ENCODE results near the gene SH3GLB1.
"Not testable (repeated sequence)": the region's sequence is repeated elsewhere in the genome, so short reads cannot be mapped to it uniquely, and the experiment has no call there.

SH3GLB1 gene

GRCh38 chr1:86704458-86704971 lies at the start of gene SH3GLB1:
TSS of gene SH3GLB1 (plus strand) at chr1:86704576. CDS start at chr1:86704900, 324 bp downstream.
- DNase-seq, result peak; percentile 89

- DNase-seq, result not testable (repeated sequence)
Measured at GRCh38 chr1:86658381-86658780, 46.0 kb upstream of the SH3GLB1 start.

- no peak for DNase-seq
Measured at GRCh38 chr1:86666368-86666767, 38.0 kb upstream of the SH3GLB1 start.

- no peak for DNase-seq
Measured at GRCh38 chr1:86687595-86687994, 16.8 kb upstream of the SH3GLB1 start.

GRCh38 chr1:86692641-86693040 lies 11.7 kb upstream of the SH3GLB1 start:
- DNase-seq, result no peak

- DNase-seq, result no peak
Measured at GRCh38 chr1:86695400-86695799, 9.0 kb upstream of the SH3GLB1 start.

- no peak for DNase-seq
Measured at GRCh38 chr1:86696522-86696921, 7.9 kb upstream of the SH3GLB1 start.

- DNase-seq, result no peak
Measured at GRCh38 chr1:86699186-86699585, 5.2 kb upstream of the SH3GLB1 start.

- no peak for DNase-seq
Measured at GRCh38 chr1:86701731-86702130, 2.6 kb upstream of the SH3GLB1 start.

GRCh38 chr1:86702954-86703494 lies 1.4 kb upstream of the SH3GLB1 start:
- DNase-seq, result not testable (repeated sequence)

GRCh38 chr1:86703696-86704457 lies 499 bp upstream of the SH3GLB1 start:
- DNase-seq, result peak; percentile 56

- peak; percentile 62 for DNase-seq
Measured at GRCh38 chr1:86704972-86705664, 742 bp downstream of the SH3GLB1 start.

GRCh38 chr1:86705665-86705985 lies 1.2 kb downstream of the SH3GLB1 start:
- DNase-seq, result no peak

GRCh38 chr1:86706018-86706635 lies 1.8 kb downstream of the SH3GLB1 start:
- no peak for DNase-seq

- peak; percentile 5 for DNase-seq
Measured at GRCh38 chr1:86708920-86709319, 4.5 kb downstream of the SH3GLB1 start.

- no peak for DNase-seq
Measured at GRCh38 chr1:86712088-86712860, 7.9 kb downstream of the SH3GLB1 start.

- no peak for DNase-seq
Measured at GRCh38 chr1:86713477-86713876, 9.1 kb downstream of the SH3GLB1 start.

GRCh38 chr1:86714159-86714558 lies 9.8 kb downstream of the SH3GLB1 start:
- no peak for DNase-seq

GRCh38 chr1:86714561-86715244 lies 10.3 kb downstream of the SH3GLB1 start:
- DNase-seq, result peak; percentile 5

- no peak for DNase-seq
Measured at GRCh38 chr1:86718786-86719185, 14.4 kb downstream of the SH3GLB1 start.

- DNase-seq, result no peak
Measured at GRCh38 chr1:86731416-86731815, 27.0 kb downstream of the SH3GLB1 start.

- no peak for DNase-seq
Measured at GRCh38 chr1:86733340-86733739, 29.0 kb downstream of the SH3GLB1 start.
